Iris pigment epithelial cell (primary cell): ENCODE measurements around the gene MYBBP1A.

ENCODE experiments used
- DNase-seq: peaks from one replicate; pipeline ENCODE4 v3.0.0-alpha.2; 2011; ENCODE audit warnings: low read depth

The MYBBP1A gene

DNA sequence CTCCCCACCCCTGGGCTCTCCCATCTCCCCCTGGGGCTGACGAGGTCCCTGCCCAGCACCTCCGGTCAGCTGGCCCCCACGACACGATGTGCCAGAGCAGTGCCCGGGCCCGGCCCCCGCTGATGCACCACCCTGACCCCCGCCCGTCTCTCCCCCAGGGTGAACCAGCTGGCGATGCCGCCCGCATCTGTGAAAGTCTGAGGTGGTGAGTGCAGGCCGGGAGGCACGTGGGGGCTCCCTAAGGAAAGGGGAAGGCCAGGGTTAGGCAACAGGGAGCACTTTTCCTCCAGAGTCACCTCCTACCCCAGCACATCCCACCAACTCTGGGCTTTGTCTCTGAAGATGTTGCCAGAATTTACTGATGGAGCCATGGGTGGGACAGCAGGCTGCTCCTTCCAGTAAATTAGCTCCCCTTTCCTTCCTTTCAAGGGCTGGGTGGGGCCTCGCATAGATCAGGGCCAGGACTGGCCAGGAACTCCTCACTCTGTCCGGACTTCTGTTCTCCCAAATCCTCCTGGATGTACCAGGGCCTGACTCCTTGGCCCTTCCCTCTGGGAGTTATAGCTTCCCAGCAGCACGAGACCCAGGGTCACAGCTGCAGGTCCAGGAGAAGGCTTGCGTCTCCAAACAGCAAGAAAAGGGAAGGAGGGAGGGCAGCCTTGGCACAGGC, 18.3 kb downstream of the MYBBP1A start:
- DNase-seq = peak; percentile 29

DNA sequence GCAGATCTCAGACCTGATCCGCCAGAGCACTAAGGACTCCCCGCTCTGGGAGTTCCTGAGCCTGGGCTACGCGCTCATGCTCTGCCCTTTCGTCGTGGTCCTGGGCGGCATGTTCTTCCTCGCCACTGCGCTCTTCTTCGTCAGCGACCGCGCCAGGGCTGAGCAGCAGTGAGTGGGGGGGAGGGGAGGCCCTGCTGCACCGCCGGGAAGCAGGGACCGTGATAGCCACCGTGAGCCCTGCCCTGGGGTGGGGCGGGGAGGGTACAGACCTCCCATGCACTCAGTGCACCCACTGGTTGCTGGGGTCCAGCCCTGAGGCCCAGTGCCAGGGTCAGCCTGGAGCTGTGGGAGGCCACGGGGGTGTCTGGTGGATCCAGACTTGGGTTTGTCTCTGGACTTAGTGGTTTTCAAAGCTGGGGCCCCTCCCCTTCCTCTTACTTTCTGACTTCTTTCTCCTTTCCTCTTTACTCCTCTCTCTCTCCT, 18.9 kb downstream of the MYBBP1A start:
- DNase-seq = peak; percentile 17

DNA sequence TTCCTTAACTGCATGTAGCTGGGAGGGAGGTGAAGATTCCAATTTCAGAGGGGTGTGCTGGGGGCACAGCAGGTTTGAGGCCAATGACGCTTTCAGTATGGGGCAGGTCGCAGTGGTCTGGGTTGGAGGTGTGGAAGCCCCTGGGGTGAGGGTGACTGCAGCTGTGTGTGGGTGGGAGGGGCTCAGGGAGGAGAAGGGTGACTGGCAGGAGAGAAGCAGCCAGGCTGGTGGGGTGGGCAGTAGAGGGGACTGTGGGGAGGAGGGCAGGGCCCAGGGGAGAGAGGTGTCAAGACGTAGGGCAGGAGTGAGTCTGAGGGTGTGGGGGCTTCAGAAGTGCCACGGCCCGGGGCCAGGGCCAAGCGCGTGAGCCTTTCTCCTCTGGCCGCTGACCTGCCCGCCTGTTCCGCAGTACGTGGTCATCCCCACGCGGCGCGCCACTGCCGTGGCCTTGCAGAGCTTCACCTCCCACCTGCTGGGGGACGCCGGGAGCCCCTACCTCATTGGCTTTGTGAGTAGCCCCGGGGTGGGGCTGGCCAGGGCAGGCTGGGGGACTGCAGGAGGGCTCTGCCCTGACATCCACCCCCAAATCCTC, 19.4 kb downstream of the MYBBP1A start:
- DNase-seq = no peak

DNA sequence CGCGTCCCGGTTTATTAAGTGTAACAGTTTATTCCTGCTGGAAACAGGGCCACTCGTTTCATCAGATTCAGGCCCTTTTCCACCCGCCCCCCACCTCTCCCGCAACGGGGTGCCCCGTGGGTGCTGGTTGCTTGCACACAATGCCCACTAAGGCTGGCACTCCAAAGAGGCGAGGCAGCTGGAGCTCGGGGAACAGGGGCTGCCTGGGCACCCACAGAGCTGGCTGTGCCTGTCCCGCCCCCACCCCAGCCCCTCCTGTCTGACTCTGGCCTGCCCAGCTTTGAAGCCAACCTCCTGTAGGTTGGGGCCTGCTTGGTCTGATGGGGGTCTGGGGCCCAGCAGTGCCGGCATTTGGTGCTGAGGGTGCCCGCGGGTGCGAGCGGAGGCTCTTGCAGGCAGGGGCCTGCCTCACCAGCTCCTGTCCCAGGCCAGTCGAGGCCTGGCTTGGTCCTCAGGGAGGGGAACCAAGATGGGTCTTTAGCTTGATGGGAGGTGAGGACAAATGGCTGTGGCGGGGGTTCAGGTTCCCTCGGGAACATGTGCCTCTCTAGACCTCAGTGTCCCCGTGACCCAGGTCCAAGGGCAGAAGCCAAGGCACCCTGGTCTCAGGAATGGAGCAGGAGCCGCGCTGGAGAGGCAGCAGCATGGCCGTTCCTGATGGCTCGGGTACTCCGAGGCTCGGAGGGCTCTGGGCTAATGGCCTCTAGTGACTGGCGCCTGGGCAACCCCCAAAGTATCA, 20.1 kb downstream of the MYBBP1A start:
- no peak for DNase-seq

DNA sequence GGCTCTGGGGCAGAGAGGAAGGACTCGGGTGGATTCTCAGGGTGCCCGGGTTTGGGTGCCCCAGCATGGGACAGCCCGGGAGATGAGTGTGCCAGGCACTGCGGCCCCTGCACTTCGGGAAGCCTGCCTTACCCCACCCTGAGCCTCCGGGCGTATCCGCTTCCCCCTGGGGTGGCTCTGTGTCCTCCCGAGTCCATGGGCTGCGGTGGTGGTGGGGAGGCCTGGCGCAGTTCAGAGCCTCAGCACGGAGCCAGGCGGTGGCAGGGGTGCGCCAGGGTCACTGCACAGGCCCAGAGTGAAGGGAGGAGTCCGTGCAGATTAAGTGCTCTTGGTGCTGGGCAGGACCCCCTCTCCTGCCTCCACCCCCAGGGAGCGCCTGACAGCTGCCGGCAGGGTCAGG, 20.7 kb downstream of the MYBBP1A start:
- no peak for DNase-seq

DNA sequence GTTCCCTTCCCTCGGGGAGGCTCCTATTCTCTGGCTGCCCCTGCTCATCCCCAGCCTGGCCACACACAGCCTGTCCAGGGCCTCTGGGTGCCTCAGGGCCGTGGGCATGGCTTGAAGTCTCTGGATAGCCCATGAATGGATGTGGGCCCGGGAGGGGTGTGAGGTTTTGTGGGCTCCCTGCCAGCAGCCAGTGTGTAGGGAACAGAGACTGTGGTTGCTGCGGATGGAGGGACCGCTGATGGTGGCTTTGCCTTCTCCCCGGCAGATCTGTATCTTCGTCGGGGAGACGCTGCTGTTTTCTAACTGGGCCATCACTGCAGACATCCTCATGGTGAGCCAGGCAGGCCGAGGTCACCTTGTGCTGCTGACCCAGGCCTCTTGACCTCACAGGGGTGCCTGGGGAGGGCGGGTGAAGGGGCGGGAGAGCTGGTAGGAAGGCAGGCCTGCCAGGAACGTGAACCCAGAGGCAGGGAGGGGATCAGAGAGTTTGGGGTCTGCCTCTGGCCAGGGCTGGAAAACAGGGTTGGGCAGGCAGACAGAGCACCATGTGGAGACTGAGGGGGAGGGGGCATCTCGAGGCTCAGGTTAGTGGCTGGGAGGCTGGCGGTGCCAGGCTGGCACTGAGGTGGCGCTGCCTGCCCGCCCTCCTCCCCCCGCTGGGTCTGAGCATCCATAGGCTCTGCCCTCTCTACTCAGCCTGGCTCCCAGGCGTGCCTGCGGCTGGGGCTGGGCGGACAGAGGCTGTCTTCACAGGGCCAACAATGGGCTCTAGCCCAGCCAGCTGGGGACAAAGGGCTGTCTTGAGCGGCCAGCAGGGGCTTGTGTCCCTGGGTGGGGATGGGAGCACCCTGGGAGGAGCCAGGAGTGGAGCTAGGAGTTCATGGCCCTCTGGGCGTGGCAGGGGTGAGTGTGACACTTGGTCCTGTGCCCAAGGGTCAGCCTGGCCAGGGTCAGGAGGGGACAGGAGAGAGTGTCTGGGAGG, 21.4 kb downstream of the MYBBP1A start:
- DNase-seq = no peak

DNA sequence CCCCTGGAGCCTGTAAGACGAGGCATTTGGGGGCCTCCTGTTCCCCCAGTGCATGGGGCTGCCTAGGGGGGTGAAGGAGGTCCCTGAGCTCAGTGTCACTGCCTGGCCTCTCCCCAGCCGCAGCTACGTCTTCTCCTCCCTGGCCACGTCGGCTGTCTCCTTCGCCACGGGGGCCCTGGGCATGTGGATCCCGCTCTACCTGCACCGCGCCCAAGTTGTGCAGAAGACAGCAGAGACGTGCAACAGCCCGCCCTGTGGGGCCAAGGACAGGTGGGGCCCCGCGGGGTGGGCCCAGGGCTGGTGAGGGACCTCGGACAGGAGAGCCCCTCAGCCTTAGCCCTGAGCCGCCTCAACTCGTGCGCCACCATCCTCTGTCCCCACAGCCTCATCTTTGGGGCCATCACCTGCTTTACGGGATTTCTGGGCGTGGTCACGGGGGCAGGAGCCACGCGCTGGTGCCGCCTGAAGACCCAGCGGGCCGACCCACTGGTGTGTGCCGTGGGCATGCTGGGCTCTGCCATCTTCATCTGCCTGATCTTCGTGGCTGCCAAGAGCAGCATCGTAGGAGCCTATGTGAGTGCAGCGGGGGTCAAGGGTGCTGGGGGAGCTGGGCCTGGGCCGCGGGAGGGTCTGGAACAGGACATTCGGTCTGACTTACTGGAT, 22.2 kb downstream of the MYBBP1A start:
- DNase-seq = no peak

DNA sequence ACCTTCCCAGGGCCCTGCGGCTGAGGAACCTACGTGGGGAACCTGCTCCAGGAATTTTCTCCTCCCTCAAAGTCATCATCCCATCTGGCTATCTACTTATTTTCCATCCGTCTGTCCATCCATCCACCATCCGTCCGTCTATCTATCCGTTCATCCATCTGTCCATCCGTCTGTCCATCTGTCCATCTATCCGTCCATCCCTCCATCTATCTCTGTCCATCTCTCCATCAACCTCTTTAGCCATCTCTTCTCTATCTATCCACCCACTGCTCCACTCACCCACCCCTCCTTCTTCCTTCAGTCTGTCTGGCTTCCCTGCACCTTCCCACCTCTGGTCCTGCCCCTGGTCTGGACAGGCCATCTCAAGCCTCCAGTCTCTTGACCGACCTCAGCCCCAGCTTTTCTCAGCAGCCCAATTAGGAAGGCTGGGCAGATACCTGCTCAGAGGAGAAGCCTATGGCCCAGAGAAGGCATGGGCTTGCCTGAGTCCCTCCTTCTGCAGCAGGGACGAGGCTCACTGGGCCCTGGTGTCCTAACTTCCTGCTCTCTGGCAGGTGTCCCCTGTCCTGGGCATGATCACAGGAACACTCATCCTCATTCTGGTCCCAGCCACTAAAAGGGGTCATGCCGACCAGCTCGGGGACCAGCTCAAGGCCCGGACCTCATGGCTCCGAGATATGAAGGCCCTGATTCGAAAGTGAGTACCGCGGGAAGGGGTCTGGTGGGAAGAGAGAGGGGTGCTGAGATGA, 23.0 kb downstream of the MYBBP1A start:
- DNase-seq = no peak

DNA sequence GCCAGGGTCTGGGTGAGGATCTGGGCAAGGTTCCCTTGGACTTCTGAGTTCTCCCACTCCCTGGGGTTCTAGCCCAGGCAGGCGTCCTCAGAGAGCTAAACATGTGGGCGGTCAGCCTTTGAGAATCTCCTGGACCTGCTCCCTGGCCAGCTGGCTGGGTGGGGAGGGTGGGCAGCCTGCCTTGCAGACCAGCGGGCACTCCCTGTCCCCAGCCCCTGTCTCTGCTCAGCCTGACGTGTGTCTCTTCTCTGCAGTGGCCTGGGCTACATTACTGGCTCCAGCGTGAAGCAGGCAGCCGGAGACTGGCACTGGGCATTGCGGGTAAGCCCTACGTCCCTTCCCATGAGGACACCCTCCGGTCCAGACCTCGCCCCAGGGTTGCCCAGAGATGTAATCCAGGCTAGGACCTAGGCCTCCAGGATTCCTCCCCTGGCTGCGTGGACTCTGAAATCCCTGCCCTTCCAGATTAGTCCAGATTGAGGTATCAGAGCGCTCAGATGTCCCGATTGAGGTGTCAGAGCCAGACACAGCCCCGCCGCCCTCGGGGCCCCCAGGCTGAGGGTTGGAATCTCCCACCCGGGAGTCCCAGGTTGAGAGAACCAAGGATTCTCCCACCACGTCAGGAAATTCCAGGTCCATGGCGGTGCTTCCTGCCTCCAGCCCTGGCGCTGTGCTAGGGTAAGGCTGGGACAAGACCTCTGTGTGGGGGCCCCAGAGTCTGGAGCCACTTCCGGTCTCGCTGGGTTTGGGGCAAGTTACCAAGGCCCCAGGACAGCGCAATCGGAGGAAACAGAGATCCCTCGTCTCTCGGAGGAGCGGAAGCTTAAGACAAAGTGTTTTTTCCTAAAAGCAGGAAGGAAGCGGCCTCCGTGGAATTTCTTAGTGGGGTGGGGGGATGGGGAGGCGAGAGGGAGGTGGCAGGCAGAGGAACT, 24.1 kb downstream of the MYBBP1A start:
- DNase-seq = peak; percentile 16

DNA sequence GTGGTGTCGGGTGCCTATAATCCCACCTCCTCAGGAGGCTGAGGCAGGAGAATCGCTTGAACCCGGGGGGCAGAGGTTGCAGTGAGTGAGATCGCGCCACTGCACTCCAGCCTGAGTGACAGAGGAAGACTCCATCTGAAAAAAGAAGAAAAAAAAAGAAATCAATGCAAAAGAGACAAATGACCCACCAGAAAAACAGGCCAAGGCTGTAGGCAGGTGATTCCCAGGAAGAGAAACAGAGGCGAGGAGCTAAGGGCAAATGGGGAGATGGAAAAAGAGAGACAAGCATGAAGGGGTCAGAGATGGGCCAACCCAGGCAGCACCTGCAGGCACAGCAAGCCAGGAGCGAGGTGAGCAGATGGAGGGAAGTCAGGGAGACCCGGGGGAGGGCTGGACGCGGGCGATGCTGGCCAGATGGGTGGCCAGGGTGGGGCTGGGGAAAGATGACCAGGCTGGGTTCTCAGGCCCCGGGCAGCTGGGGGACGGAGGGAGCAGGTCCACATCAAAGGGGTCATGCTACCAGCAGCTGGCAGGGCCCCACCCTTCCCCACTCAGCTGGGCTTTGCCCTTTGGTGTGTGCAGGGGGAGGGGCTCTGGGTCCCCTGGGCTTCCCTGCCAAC, 25.5 kb downstream of the MYBBP1A start:
- DNase-seq = no peak

DNA sequence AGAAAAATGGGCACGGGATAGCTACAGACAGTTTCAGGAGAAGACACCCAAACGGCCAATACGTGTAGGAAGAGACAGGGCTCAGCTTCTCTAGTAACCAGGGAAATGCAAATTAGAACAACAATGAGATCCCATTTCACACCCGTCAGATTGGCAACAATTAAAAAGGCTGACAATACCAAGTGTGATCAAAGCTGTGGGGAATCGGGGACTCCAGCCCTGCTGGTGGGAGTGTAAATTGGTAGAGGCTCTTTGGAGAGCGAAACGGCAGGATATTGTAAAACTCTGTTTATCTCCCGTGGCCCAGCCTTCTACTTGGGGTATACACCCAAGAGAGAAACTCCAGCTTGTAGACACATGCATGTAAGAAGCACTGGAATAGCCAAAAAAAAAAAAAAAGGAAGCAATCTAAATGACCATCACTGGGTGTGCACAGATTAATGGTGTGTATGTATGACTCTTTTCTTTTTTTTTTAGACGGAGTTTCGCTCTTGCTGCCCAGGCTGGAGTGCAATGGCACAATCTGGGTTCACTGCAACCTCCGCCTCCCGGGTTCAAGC, 27.5 kb downstream of the MYBBP1A start:
- no peak for DNase-seq

DNA sequence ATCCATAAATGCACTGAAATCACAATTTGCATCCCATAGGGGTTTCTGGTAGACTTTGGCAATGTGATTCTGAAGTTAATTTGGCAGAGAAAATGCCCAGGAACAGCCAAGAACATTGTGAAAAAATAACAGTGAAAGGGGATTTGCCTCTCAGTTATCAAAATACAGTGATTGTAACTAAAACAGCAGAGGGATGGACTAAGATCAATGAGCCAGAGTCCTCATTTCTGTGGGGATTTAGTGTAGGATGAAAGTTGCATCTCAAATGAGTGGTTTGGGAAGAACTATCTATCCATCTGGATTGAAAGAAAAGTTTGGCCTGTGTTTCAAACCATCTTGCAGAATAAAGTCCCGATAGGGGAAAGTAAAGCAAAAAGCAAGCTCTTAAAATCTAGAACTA, 28.1 kb downstream of the MYBBP1A start:
- DNase-seq = no peak

DNA sequence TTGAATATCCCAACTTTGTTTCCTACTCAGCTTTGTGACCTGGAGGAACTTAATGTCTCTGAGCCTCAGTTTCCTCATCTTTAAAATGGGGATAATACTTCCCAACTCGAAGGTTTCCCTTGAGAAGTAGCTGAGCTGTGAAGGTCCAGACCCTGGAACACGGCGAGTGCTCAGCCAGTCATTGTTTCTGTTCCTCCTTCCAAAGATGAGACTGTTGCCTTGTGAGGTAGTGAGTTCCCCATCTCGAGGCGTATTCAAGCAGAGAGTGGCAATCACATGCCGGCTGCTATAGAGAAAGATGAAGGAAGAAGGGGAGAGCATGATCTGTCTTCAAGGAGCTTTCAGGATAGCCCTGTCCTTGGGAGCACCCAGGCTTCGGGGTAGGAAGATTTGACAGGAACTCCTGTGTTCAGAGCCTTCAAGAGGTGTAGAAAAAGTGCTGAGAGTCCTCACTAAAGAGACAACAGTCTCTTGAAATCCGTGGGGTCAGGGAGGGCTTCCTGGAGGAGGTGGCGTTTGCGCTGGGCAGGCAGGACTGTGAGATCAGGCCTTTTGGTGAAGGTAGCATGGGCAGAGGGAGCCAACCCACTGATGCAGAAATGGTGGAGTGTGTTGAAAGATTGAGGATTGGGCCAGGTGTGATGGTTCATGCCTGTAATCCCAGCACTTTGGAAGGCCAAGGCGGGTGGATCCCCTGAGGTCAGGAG, 29.3 kb downstream of the MYBBP1A start:
- no peak for DNase-seq

DNA sequence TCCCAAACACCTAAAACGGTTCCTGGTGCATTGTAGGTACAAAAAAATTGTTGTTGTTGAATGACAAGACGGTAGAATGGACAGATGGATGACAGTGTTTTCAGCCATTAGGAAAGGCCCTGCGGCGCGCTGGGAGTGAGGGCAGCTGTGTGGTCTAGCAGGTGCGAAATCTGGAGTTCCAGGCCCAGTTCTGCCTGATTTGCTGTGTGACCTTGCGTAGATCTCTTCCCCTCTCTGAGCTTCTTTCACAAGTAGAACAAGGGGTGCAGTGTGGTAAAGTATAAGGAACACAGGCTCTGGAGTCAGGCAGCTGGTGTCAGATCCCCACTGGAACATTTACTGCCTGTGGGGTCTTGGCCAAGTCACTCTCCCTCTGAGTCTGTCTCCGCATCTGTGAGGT, 31.2 kb downstream of the MYBBP1A start:
- no peak for DNase-seq

DNA sequence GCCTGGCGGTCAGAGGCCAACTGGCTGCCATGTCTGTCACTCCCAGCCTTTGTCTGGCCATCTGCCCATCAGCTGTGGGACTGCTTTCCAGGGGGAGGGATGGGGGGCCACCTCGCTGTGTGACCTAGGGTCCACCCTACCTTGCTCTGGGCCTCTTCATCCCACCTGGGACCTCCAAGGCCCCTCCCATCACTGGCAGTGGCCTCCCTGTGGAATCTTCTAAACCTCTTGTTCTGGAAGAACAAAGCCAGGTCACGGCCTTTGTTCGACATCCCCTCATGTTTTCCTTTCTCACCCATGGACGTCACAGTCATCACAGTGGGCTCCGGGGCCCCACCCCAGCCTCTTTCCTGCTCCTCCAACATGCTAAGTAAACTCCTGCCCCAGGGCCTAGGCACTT, 32.5 kb downstream of the MYBBP1A start:
- DNase-seq = no peak

DNA sequence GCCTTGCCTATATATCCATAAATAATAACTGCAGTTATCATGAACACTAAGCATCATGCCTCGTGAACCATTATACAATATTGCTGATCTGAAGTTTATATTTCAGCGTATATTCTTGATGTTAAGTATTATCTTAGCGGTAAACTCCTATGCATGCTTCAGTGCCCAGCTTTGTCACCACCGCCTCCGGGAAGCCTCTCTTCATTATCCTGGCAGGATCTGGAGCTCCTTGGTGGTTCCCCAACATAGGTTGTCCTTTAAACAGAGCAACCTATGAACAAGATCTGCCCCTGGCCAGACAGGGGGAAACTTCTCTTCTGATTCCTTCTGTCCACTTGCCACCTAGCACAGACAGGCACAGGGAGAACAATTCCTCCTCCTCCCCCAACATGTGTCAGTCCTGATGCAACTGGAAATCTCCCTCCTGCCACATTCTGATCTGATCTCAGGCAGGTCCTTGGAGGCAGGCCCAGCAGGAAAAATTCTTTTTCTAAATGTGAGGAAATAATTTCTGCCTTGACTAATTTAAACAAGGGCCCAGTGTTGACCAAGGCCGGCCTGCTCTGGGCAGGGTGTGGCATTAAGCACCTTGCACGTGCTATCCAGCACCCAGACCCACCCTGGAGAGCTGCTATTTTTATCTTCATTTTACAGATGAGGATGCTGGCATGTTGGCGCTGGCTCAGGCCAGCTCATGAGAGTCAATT, 34.1 kb downstream of the MYBBP1A start:
- DNase-seq = peak; percentile 83

DNA sequence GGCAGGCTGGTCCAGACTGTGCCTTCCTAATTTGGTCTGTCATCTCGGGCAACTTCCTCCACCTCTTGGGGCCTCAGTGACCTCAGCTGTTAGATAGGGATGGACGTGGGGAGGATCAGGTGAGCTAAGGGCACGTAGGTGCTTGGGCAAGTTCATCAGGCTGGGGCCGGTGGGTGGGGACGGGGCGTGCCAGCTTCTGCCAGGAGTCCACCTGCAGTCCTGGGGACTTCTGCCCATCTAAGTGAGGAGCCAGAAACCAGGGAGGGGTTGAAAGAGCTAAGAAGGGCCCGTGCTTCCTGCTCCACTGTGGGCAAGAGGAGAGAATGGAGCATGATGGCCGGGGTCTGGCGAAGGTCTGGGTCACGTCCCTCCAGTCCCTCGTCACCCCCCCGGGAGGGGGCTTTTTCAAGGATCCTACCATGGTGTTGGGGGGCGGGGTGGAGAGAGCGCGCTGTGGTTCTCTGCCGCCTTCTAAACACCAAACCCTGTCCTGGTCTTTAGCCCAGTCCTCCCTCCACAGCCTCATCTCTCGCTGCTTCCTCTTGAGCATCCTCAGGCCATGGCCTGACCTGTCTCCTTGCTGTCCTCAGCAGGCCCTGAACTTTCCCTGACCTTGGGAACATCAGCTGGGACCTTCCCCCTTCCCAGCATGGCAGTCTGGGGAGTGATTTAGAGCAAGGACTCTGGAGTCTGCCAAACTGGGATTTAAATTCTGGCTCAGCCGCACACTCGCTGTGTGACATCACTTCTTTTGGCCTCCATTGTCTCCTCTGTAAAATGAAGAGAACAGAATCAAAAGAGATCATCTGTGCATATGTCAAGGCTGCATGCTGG, 34.9 kb downstream of the MYBBP1A start:
- DNase-seq = no peak
